ENCODE measurements around the gene CHKB. TPM values are rescaled to one million over a fixed set of nuclear protein-coding genes. Genes with fewer than 3 reads are reported as not detected.

Gene CHKB
- total RNA-seq, 4 donors from 2014 or later: 13.5 to 75.6 (median 55.2) TPM

DNA sequence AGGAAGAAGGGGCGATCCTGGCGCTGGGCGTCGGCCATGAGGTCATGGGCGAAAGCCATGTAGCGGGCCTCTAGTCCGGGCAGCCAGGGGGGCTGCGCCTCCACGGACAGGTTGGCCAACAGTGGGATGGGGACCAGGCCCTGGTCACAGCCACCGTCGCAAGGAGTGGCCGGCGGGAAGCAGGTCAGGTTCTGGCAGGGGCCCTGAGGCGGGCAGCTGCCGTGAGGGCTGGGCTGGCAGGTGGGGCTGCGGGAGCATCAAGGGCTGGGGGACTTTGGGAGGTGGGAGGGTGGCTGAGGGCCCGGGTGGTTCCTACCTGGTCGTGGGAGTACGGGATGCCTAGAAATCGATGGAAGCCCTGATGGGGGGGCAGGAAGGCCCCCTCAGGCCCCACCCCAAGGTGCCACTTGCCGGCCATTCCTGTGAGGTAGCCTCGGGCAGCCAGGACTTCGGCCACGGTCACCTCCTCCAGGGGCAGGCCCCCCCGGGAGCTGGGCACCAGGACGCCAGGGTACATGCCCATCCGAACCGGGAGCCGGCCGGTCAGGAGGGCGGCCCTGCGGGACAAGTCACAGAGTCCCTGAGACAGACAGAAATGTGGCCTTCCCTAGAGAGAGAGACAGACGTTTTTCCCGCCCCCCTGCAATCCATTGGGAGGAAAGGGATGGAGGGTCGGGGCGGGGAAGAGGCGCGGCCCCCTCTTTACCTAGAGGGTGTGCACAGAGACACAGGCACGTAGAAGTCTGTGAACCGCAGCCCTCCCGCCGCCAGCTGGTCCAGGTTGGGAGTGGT lies 44.4 kb upstream of the CHKB start:
- Histone ChIP-seq H3K9me3 (no peaks in the 10 kb centered on the region), H3K4me1 (peaks cover 3 to 6% of the 10 kb centered on the region in 2 donors), H3K27ac (peak overlapping the region; percentile 76 to 81), H3K36me3 (no peaks in the 10 kb centered on the region), H3K27me3 (no peaks in the 10 kb centered on the region), H3K4me3 (peak overlapping the region; percentile 50 to 60)
- TF ChIP-seq, protein P1, sequence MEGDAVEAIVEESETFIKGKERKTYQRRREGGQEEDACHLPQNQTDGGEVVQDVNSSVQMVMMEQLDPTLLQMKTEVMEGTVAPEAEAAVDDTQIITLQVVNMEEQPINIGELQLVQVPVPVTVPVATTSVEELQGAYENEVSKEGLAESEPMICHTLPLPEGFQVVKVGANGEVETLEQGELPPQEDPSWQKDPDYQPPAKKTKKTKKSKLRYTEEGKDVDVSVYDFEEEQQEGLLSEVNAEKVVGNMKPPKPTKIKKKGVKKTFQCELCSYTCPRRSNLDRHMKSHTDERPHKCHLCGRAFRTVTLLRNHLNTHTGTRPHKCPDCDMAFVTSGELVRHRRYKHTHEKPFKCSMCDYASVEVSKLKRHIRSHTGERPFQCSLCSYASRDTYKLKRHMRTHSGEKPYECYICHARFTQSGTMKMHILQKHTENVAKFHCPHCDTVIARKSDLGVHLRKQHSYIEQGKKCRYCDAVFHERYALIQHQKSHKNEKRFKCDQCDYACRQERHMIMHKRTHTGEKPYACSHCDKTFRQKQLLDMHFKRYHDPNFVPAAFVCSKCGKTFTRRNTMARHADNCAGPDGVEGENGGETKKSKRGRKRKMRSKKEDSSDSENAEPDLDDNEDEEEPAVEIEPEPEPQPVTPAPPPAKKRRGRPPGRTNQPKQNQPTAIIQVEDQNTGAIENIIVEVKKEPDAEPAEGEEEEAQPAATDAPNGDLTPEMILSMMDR (IDR thresholded peaks at IDR 0.05): no peak
- TF ChIP-seq POLR2A (IDR thresholded peaks at IDR 0.05): no peak
- no peak for DNase-seq
- intact Hi-C loops (cut with DNase I; ENCODE audit: low total_unique reads): no loop called here

GRCh38 chr22:50626314-50626849 lies 43.7 kb upstream of the CHKB start:
- H3K27ac ChIP-seq: no peak overlapping the region
- no peak for DNase-seq
- no peak overlapping the region for H3K4me3 ChIP-seq
- intact Hi-C loops (cut with DNase I; ENCODE audit: low total_unique reads): no loop called here
- H3K4me1 ChIP-seq: peaks cover 3 to 6% of the 10 kb centered on the region in 2 donors
- TF ChIP-seq POLR2A (IDR thresholded peaks at IDR 0.05): no peak
- TF ChIP-seq, protein P1 (IDR thresholded peaks at IDR 0.05): no peak
- H3K36me3 ChIP-seq: no peaks in the 10 kb centered on the region
- H3K27me3 ChIP-seq: no peaks in the 10 kb centered on the region
- no peaks in the 10 kb centered on the region for H3K9me3 ChIP-seq

DNA sequence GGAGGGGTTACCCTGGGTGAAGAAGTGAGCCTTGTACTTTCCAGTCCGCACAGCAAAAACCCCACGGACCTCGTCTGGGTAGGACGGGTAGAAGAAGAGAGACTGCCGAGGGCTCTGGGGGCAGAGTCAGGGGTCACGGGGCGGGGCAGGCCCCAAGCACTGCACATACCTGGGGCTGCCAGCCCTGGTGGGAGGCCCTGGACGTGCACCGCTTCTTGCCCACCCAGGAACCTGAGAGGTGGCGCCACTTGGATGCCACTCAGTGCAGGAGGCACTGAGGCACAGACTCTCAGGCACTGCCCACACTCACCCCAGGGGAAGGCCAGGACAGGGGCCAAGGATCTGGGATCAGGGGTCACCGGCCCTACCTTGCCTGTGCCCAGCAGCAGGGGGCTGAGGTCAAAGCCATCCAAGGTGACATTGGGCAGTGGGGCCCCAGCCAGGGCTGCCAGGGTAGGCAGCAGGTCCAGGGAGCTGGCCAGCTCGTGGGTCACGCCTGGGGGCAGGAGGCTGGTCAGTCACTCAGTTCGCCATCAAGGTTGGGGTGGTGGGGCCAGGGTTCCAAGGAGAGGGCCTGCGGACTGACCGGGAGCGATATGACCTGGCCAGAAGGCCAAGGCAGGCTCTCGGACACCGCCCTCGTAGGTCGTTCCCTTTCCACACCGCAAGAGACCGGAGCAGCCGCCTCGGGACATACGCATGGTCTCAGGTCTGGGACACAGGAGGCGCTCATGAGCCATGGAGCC lies 43.1 kb upstream of the CHKB start:
- H3K9me3 ChIP-seq: no peaks in the 10 kb centered on the region
- H3K4me1 ChIP-seq: peaks cover 3 to 9% of the 10 kb centered on the region in 2 donors
- no peaks in the 10 kb centered on the region for H3K27me3 ChIP-seq
- intact Hi-C loops (cut with DNase I; ENCODE audit: low total_unique reads): no loop called here
- TF ChIP-seq, protein P1 (IDR thresholded peaks at IDR 0.05): no peak
- TF ChIP-seq POLR2A (IDR thresholded peaks at IDR 0.05): no peak
- H3K4me3 ChIP-seq: no peak overlapping the region
- no peak overlapping the region for H3K27ac ChIP-seq
- DNase-seq: no peak
- no peaks in the 10 kb centered on the region for H3K36me3 ChIP-seq

- peaks cover 3 to 11% of the 10 kb centered on the region in 2 donors for H3K4me1 ChIP-seq
- DNase-seq: no peak
- intact Hi-C loops (cut with DNase I; ENCODE audit: low total_unique reads): no loop called here
Measured at GRCh38 chr22:50625131-50625567, 42.5 kb upstream of the CHKB start.

More at GRCh38 chr22:50625131-50625567, 42.5 kb upstream of the CHKB start:
- no peaks in the 10 kb centered on the region for H3K9me3 ChIP-seq
- no peak overlapping the region for H3K4me3 ChIP-seq
- no peaks in the 10 kb centered on the region for H3K36me3 ChIP-seq
- no peak overlapping the region for H3K27ac ChIP-seq
- no peaks in the 10 kb centered on the region for H3K27me3 ChIP-seq
- TF ChIP-seq, protein P1 (IDR thresholded peaks at IDR 0.05): no peak
- no peak for TF ChIP-seq POLR2A (IDR thresholded peaks at IDR 0.05)
